A673 (cell line): ENCODE data around the gene BTF3. TPM values are rescaled to one million over a fixed set of nuclear protein-coding genes. Genes with fewer than 3 reads are reported as not detected.
A peak's percentile ranks its signal among the peaks of the same experiment; 100 is the strongest.

Source experiments
- BruUV-seq: library from RNA; stranded (reverse); fragments of 400-500 nt; replicated peaks from 2 replicates; lab custom pipeline; 2021; lab: Mats Ljungman, UMichigan
- CTCF ChIA-PET: fragments of 300-600 bp; sonication (Branson Sonifier 250); formaldehyde crosslinking; loops from one replicate; lab custom pipeline; 2022; ENCODE audit warnings: antibody characterized with exemption; lab: Charles Lee
- POLR2A ChIA-PET: fragments of 300-600 bp; sonication (Branson Sonifier 250); formaldehyde crosslinking; loops from one replicate; lab custom pipeline; 2022; ENCODE audit warnings: antibody characterized with exemption; ENCODE audit not compliant: low non-redundant PET; lab: Charles Lee
- DNase-seq: peaks from one replicate; pipeline ENCODE4 v3.0.0-alpha.2; 2015; ENCODE audit warnings: low spot score
- H3K27ac ChIP-seq: fragments of 200-600 bp; sonication (generic); 2 replicates; pipeline ENCODE4 v1.5.1; 2016; ENCODE audit warnings: mixed run types, low read depth, mild to moderate bottlenecking, mixed read lengths, antibody characterized with exemption, low read length; ENCODE audit not compliant: poor library complexity, severe bottlenecking
- H3K27me3 ChIP-seq: fragments of 200-600 bp; sonication (generic); replicated peaks from 2 replicates; pipeline ENCODE4 v1.6.1; 2017; ENCODE audit warnings: mixed run types, low read depth, mild to moderate bottlenecking, mixed read lengths, antibody characterized with exemption, low read length; ENCODE audit not compliant: insufficient read depth, poor library complexity
- H3K36me3 ChIP-seq: fragments of 200-600 bp; sonication (generic); 2 replicates; pipeline ENCODE4 v1.6.1; 2016; ENCODE audit warnings: mixed run types, mild to moderate bottlenecking, mixed read lengths, antibody characterized with exemption, low read length; ENCODE audit not compliant: insufficient read depth, poor library complexity, severe bottlenecking
- H3K4me1 ChIP-seq: fragments of 200-600 bp; sonication (generic); 2 replicates; pipeline ENCODE4 v1.6.1; 2017; ENCODE audit warnings: mixed run types, mild to moderate bottlenecking, mixed read lengths, antibody characterized with exemption, low read length; ENCODE audit not compliant: insufficient read depth, poor library complexity, severe bottlenecking
- H3K4me3 ChIP-seq: fragments of 200-600 bp; sonication (generic); 2 replicates; pipeline ENCODE4 v1.5.1; 2016; ENCODE audit warnings: low read depth, mixed run types, mild to moderate bottlenecking, mixed read lengths, low read length; ENCODE audit not compliant: poor library complexity, severe bottlenecking
- H3K9me3 ChIP-seq: fragments of 200-600 bp; sonication (generic); 2 replicates; pipeline ENCODE4 v1.6.1; 2016; ENCODE audit warnings: mixed run types, low read depth, mild to moderate bottlenecking, mixed read lengths, antibody characterized with exemption, low read length; ENCODE audit not compliant: poor library complexity, severe bottlenecking
- EZH2 ChIP-seq: fragments of 200-600 bp; sonication (generic); IDR thresholded peaks from 2 replicates; pipeline ENCODE4 v1.6.1; 2017; ENCODE audit warnings: borderline replicate concordance, low read depth, mild to moderate bottlenecking, mixed read lengths, antibody characterized with exemption, low read length; ENCODE audit not compliant: poor library complexity, severe bottlenecking
- intact Hi-C: fragments of 100-400 bp; cut with micrococcal nuclease; formaldehyde crosslinking; loops from one replicate; pipeline ENCODE4 v1.10.0; 2022; ENCODE audit not compliant: unreplicated experiment
- total RNA-seq: library from RNA; stranded (reverse); gene quantifications from 2 replicates; pipeline ENCODE4 v1.2.3, GENCODE V29; 2021
- TF ChIP-seq, protein P1 (sequence below): fragments of 300-800, 200-600 bp; sonication (generic); conservative IDR thresholded peaks from 2 replicates; pipeline ENCODE4 v1.5.1; 2017; ENCODE audit warnings: low read depth, mild to moderate bottlenecking, antibody characterized with exemption, low read length, moderate library complexity, mixed read lengths

Gene BTF3
- total RNA-seq, 1 experiment from 2014 or later, result 729 TPM

DNA sequence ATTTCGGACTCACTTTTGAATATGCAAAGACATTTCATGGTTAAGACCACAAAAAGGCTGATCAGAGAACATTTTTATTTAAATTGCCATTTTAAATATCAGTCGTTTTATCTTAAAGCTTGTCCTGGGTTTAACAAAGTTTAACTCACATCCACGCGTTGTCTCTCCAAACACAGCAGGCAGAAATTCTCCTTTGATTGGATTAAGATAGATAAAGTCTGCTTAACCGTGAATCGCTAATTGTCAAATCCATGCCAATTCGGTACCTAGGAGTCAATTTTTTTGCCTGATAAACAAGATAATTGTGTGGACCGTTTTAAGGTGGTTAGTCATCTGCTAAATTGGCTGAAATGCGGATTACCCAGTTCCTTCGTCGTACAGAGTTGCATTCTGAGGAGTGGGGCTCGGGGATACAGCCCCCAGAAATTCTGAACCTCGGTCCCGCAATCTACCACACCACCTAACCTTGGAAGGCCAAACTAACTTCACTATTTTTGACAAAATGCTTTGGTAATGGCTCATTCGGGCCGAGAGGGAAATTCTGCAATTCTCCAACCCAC, 665 bp upstream of the BTF3 start:
- H3K27me3 ChIP-seq, result no peaks in the 10 kb centered on the region
- TF ChIP-seq, protein P1, sequence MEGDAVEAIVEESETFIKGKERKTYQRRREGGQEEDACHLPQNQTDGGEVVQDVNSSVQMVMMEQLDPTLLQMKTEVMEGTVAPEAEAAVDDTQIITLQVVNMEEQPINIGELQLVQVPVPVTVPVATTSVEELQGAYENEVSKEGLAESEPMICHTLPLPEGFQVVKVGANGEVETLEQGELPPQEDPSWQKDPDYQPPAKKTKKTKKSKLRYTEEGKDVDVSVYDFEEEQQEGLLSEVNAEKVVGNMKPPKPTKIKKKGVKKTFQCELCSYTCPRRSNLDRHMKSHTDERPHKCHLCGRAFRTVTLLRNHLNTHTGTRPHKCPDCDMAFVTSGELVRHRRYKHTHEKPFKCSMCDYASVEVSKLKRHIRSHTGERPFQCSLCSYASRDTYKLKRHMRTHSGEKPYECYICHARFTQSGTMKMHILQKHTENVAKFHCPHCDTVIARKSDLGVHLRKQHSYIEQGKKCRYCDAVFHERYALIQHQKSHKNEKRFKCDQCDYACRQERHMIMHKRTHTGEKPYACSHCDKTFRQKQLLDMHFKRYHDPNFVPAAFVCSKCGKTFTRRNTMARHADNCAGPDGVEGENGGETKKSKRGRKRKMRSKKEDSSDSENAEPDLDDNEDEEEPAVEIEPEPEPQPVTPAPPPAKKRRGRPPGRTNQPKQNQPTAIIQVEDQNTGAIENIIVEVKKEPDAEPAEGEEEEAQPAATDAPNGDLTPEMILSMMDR, result no peak
- no peak for TF ChIP-seq EZH2
- peak; percentile 27 for DNase-seq
- CTCF ChIA-PET, result no interaction called here
- intact Hi-C loops, result no loop called here
- H3K27ac ChIP-seq, result peak overlapping the region; percentile 96
- peaks cover 31% of the 10 kb centered on the region for H3K36me3 ChIP-seq
- H3K4me1 ChIP-seq, result peaks cover 36% of the 10 kb centered on the region
- H3K9me3 ChIP-seq, result no peaks in the 10 kb centered on the region
- BruUV-seq, result TSS peak; percentile 87
- POLR2A ChIA-PET, result no interaction called here
- H3K4me3 ChIP-seq, result peak overlapping the region; percentile 89

DNA sequence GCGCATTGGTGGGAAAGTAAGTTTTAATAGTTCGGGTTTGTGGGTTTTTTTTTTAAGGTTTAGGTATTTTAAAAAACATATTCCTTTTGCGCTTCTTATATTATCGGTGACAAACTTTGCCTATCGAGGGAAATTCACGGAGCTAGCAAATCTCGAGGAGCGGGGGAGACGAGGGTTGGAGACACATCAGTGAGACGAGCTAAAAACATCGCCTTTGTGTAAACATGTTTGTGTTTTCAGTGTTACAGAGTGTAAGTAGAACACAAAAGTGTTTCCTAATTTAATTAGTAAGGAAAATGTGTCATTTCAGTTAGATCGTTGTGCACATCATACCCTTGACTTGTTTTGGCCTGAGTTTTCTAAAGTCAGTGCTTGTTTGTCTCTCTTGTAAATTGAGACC, 945 bp downstream of the BTF3 start:
- H3K4me3 ChIP-seq, result peak overlapping the region; percentile 89
- intact Hi-C loops, result no loop called here
- no peaks in the 10 kb centered on the region for H3K9me3 ChIP-seq
- DNase-seq, result peak; percentile 5
- TF ChIP-seq, protein P1, result no peak
- TF ChIP-seq EZH2, result no peak
- no peaks in the 10 kb centered on the region for H3K27me3 ChIP-seq
- POLR2A ChIA-PET, result interaction anchor here (0.6 kb wide), 1 partner anchor 158 kb away, joined by 4 read pairs; no protein-coding TSS in a partner anchor
- H3K36me3 ChIP-seq, result peaks cover 47% of the 10 kb centered on the region
- H3K27ac ChIP-seq, result peak overlapping the region; percentile 96
- CTCF ChIA-PET, result interaction anchor here (1.6 kb wide), 1 partner anchor 48 kb away, joined by 3 read pairs; no protein-coding TSS in a partner anchor
- BruUV-seq, result TSS peak; percentile 52
- peaks cover 36% of the 10 kb centered on the region for H3K4me1 ChIP-seq

DNA sequence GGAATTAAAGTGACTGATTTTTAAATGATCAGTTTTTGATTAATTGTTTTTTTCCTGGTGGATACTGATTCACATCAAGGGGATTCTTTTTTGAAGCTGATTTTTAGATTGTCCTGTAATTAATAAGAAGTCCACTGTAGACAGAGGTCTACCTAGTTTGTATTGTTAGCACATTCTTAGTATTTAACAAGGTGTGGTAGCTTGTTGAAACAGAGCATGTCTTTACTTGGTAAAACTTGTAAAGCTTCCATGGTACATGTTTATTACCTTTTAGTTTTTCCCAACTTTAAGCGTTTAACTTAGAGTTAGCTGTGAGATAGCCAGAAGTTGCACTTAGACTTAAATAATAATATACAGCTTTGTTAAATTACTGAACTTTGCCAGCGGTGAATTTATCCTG, 1.5 kb downstream of the BTF3 start:
- DNase-seq, result no peak
- intact Hi-C loops, result no loop called here
- H3K9me3 ChIP-seq, result no peaks in the 10 kb centered on the region
- H3K4me3 ChIP-seq, result peak overlapping the region; percentile 89
- peak overlapping the region; percentile 96 for H3K27ac ChIP-seq
- ChIA-PET POLR2A (no interaction called here), CTCF (interaction anchor here (1.6 kb wide), 1 partner anchor 48 kb away, joined by 3 read pairs; no protein-coding TSS in a partner anchor)
- H3K27me3 ChIP-seq, result no peaks in the 10 kb centered on the region
- peaks cover 36% of the 10 kb centered on the region for H3K4me1 ChIP-seq
- peaks cover 52% of the 10 kb centered on the region for H3K36me3 ChIP-seq
- BruUV-seq, result no TSS peak
- TF ChIP-seq EZH2, result no peak
- TF ChIP-seq, protein P1, result no peak
